HCT116 (cell line): ENCODE results near the gene UBTD1. TPM values are rescaled to one million over a fixed set of nuclear protein-coding genes. Genes with fewer than 3 reads are reported as not detected.

ENCODE experiments used
- ATAC-seq: fragments of 200-7000 bp; cut with Tn5 transposase; 2 replicates; pipeline ENCODE4 v1.9.1; 2020; ENCODE audit warnings: mild to moderate bottlenecking, moderate library complexity
- BruUV-seq: library from RNA; stranded (reverse); fragments of 400-500 nt; replicated peaks from 2 replicates; lab custom pipeline; 2021; lab: Mats Ljungman, UMichigan
- CTCF ChIA-PET: fragments of 300-600 bp; sonication (Branson Sonifier 250); formaldehyde crosslinking; loops from one replicate; lab custom pipeline; 2021; ENCODE audit warnings: antibody characterized with exemption; lab: Charles Lee
- POLR2A ChIA-PET: fragments of 300-600, 350-600 bp; sonication (Branson Sonifier 250); formaldehyde crosslinking; loops from one replicate; lab custom pipeline; 2021; ENCODE audit warnings: antibody characterized with exemption; lab: Charles Lee
- RAD21 ChIA-PET, 2 experiments: fragments of 300-600 bp; sonication (Branson Sonifier 250); formaldehyde crosslinking; loops; one replicate each; lab custom pipeline; 2023; ENCODE audit warnings: low total read pairs in 2 of 2; ENCODE audit not compliant: uncharacterized antibody in 2 of 2, unreplicated experiment in 2 of 2, low non-redundant PET in 1 of 2; lab: Charles Lee
- DNase-seq: peaks from one replicate; pipeline ENCODE4 v3.0.0-alpha.2; 2010; ENCODE audit warnings: low read depth, low spot score
- H2AFZ ChIP-seq: fragments of 200-600 bp; shearing (Covaris generic), sonication (generic); 2 replicates; pipeline ENCODE4 v1.6.1; 2017; ENCODE audit warnings: low read depth, mixed run types, mixed read lengths, antibody characterized with exemption, low read length; ENCODE audit not compliant: poor library complexity, severe bottlenecking
- H3K27ac ChIP-seq: 2 replicates; pipeline ENCODE4 v1.5.1; 2012; ENCODE audit warnings: low read depth, low read length
- H3K27me3 ChIP-seq: fragments of 200-600 bp; sonication (generic); 2 replicates; pipeline ENCODE4 v1.6.1; 2016; ENCODE audit warnings: mixed run types, low read length, mixed read lengths; ENCODE audit not compliant: insufficient read depth
- H3K36me3 ChIP-seq, 2 experiments: fragments of 200-500 bp in 1 of 2; fragments of 200-600 bp in 1 of 2; sonication (Bioruptor generic) in 1 of 2; sonication (generic) in 1 of 2; 2 replicates each; pipeline versions ENCODE4 v1.5.1 to v1.6.1; 2014 to 2016; ENCODE audit warnings: low read length in 2 of 2, inconsistent platforms in 1 of 2, mixed read lengths in 1 of 2, mixed run types in 1 of 2; ENCODE audit not compliant: insufficient read depth in 2 of 2, control insufficient read depth in 1 of 2
- H3K4me1 ChIP-seq, 2 experiments: fragments of 200-600 bp in 1 of 2; sonication (generic) in 1 of 2; 2 replicates each; pipeline versions ENCODE4 v1.5.1 to v1.6.1; 2012 to 2017; ENCODE audit warnings: low read length in 2 of 2, inconsistent platforms in 1 of 2, mild to moderate bottlenecking in 1 of 2, mixed read lengths in 1 of 2, mixed run types in 1 of 2, moderate library complexity in 1 of 2; ENCODE audit not compliant: insufficient read depth in 2 of 2, control insufficient read depth in 1 of 2
- H3K4me2 ChIP-seq: fragments of 200-600 bp; sonication (generic); 2 replicates; pipeline ENCODE4 v1.6.1; 2017; ENCODE audit warnings: mixed run types, low read length, mixed read lengths
- H3K4me3 ChIP-seq, 2 experiments: fragments of 200-600 bp in 1 of 2; sonication (generic) in 1 of 2; replicated peaks in 1 of 2; 2 replicates each; pipeline ENCODE4 v1.5.1; 2011 to 2016; ENCODE audit warnings: low read length in 2 of 2, control low read depth in 1 of 2, low read depth in 1 of 2, mild to moderate bottlenecking in 1 of 2, mixed read lengths in 1 of 2, mixed run types in 1 of 2
- H3K79me2 ChIP-seq: fragments of 200-600 bp; sonication (generic); 2 replicates; pipeline ENCODE4 v1.6.1; 2017; ENCODE audit warnings: mild to moderate bottlenecking, mixed run types, low read length, moderate library complexity, mixed read lengths; ENCODE audit not compliant: insufficient read depth
- H3K9ac ChIP-seq: fragments of 200-600 bp; sonication (generic); 2 replicates; pipeline ENCODE4 v1.6.1; 2016; ENCODE audit warnings: low read length, mixed read lengths
- H3K9me2 ChIP-seq: fragments of 200-600 bp; sonication (generic), shearing (Covaris generic); 2 replicates; pipeline ENCODE4 v1.6.1; 2017; ENCODE audit warnings: mixed run types, mild to moderate bottlenecking, moderate library complexity; ENCODE audit not compliant: insufficient read depth
- H3K9me3 ChIP-seq, 2 experiments: fragments of 200-500 bp in 1 of 2; fragments of 200-600 bp in 1 of 2; sonication (Bioruptor generic) in 1 of 2; sonication (generic) in 1 of 2; 2 replicates each; pipeline ENCODE4 v1.6.1; 2014 to 2017; ENCODE audit warnings: low read length in 2 of 2, mixed read lengths in 2 of 2, inconsistent platforms in 1 of 2, low read depth in 1 of 2, mild to moderate bottlenecking in 1 of 2, mixed run types in 1 of 2, moderate library complexity in 1 of 2; ENCODE audit not compliant: control insufficient read depth in 1 of 2, insufficient read depth in 1 of 2
- H4K20me1 ChIP-seq: fragments of 200-600 bp; sonication (generic), shearing (Covaris generic); 2 replicates; pipeline ENCODE4 v1.6.1; 2017; ENCODE audit warnings: mixed run types, mild to moderate bottlenecking, moderate library complexity; ENCODE audit not compliant: insufficient read depth
- ATF3 ChIP-seq: IDR thresholded peaks from 2 replicates; pipeline ENCODE4 v1.6.1; 2012
- EGR1 ChIP-seq: IDR thresholded peaks from 2 replicates; pipeline ENCODE4 v1.6.1; 2012; ENCODE audit warnings: low read depth
- ELF1 ChIP-seq: IDR thresholded peaks from 2 replicates; pipeline ENCODE4 v1.6.1; 2012; ENCODE audit warnings: low read depth, borderline replicate concordance
- JUND ChIP-seq: IDR thresholded peaks from 2 replicates; pipeline ENCODE4 v1.6.1; 2012
- POLR2A ChIP-seq: IDR thresholded peaks from 2 replicates; pipeline ENCODE4 v1.7.0; 2011; ENCODE audit warnings: borderline replicate concordance; ENCODE audit not compliant: insufficient read depth, insufficient read length; ENCODE audit errors: extremely low read depth
- POLR2AphosphoS5 ChIP-seq: IDR thresholded peaks from 2 replicates; pipeline ENCODE4 v1.6.1; 2011; ENCODE audit warnings: mild to moderate bottlenecking, low read depth, low read length, moderate library complexity
- REST ChIP-seq: IDR thresholded peaks from 2 replicates; pipeline ENCODE4 v1.6.1; 2012; ENCODE audit warnings: low read depth
- SRF ChIP-seq: IDR thresholded peaks from 2 replicates; pipeline ENCODE4 v1.6.1; 2012; ENCODE audit warnings: low read depth
- YY1 ChIP-seq: IDR thresholded peaks from 2 replicates; pipeline ENCODE4 v1.6.1; 2011; ENCODE audit warnings: low read length, low read depth, moderate library complexity, mild to moderate bottlenecking; ENCODE audit not compliant: insufficient replicate concordance; ENCODE audit errors: extremely low read depth
- ZNF274 ChIP-seq: fragments of 200-500 bp; sonication (Bioruptor generic); IDR thresholded peaks from 2 replicates; pipeline ENCODE4 v1.6.1; 2014; ENCODE audit warnings: mild to moderate bottlenecking, low read depth, low read length, inconsistent platforms
- intact Hi-C: fragments of 100-400 bp; cut with micrococcal nuclease; formaldehyde crosslinking; loops from 2 replicates; pipeline ENCODE4 v1.10.0; 2022
- total RNA-seq: library from RNA; stranded (reverse); gene quantifications from one replicate; pipeline ENCODE4 v1.2.1, GENCODE V29; 2021; ENCODE audit not compliant: unreplicated experiment

The UBTD1 gene
- total RNA-seq, 1 experiment from 2014 or later: 12.8 TPM

- ChIA-PET CTCF (no interaction called here), POLR2A (no interaction called here), RAD21 (no interaction called here)
- Histone ChIP-seq H3K9me3 (no peaks in the 10 kb centered on the region), H3K4me3 (no peak overlapping the region), H3K27me3 (no peaks in the 10 kb centered on the region), H3K4me1 (no peaks in the 10 kb centered on the region; a peak in 1 of 4 replicates), H3K9ac (no peak overlapping the region), H3K4me2 (no peak overlapping the region), H3K79me2 (peaks cover 37% of the 10 kb centered on the region), H3K36me3 (peaks cover 46 to 48% of the 10 kb centered on the region in 2 experiments), H2AFZ (no peak overlapping the region), H3K9me2 (no peaks in the 10 kb centered on the region), H3K27ac (no peak overlapping the region), H4K20me1 (peaks cover 2% of the 10 kb centered on the region; the same call in 1 of the 2 replicates)
- TF ChIP-seq REST: no peak
- TF ChIP-seq ZNF274: no peak
- TF ChIP-seq ELF1: no peak
- no peak for TF ChIP-seq ATF3
- no peak for TF ChIP-seq YY1
- TF ChIP-seq EGR1: no peak
- TF ChIP-seq JUND: no peak
- no peak for TF ChIP-seq SRF
- no peak for TF ChIP-seq POLR2A
- TF ChIP-seq POLR2AphosphoS5: no peak
- intact Hi-C loops: no loop called here
- DNase-seq: no peak
- BruUV-seq: no TSS peak
- peak; percentile 49; the same call in 1 of the 2 replicates for ATAC-seq
These were observed 18.8 kb upstream of the UBTD1 start for GRCh38 chr10:97479939-97480338.
